Rectal smooth muscle tissue (tissue), 1 donor: ENCODE data around the gene VPS33B.
"Not testable (repeated sequence)": the region's sequence is repeated elsewhere in the genome, so short reads cannot be mapped to it uniquely, and the experiment has no call there.

Experiments used
- H3K27ac ChIP-seq: one replicate; pipeline ENCODE4 v1.7.0; 2013; ENCODE audit warnings: low read depth, low read length, inconsistent platforms
- H3K27me3 ChIP-seq: one replicate; pipeline ENCODE4 v1.7.0; 2013; ENCODE audit warnings: low read length; ENCODE audit not compliant: control insufficient read depth, insufficient read depth
- H3K36me3 ChIP-seq: one replicate; pipeline ENCODE4 v1.7.0; 2013; ENCODE audit warnings: low read length; ENCODE audit not compliant: control insufficient read depth, insufficient read depth
- H3K4me1 ChIP-seq: one replicate; pipeline ENCODE4 v1.7.0; 2013; ENCODE audit warnings: low read length; ENCODE audit not compliant: control insufficient read depth, insufficient read depth
- H3K4me3 ChIP-seq: one replicate; pipeline ENCODE4 v1.7.0; 2013; ENCODE audit warnings: low read length
- H3K9ac ChIP-seq: one replicate; pipeline ENCODE4 v1.7.0; 2013; ENCODE audit warnings: low read length

VPS33B gene

GRCh38 chr15:91021516-91022074, 799 bp downstream of the VPS33B start:
- Histone ChIP-seq H3K4me1 (peaks cover 6% of the 10 kb centered on the region), H3K36me3 (no peaks in the 10 kb centered on the region), H3K4me3 (peak overlapping the region; percentile 87), H3K27me3 (no peaks in the 10 kb centered on the region), H3K27ac (peak overlapping the region; percentile 55), H3K9ac (peak overlapping the region; percentile 43)

GRCh38 chr15:91018158-91018557, 4.2 kb downstream of the VPS33B start:
- Histone ChIP-seq H3K4me3 (no peak overlapping the region), H3K36me3 (peaks cover 3% of the 10 kb centered on the region), H3K27ac (no peak overlapping the region), H3K27me3 (no peaks in the 10 kb centered on the region), H3K9ac (no peak overlapping the region), H3K4me1 (peaks cover 6% of the 10 kb centered on the region)

DNA sequence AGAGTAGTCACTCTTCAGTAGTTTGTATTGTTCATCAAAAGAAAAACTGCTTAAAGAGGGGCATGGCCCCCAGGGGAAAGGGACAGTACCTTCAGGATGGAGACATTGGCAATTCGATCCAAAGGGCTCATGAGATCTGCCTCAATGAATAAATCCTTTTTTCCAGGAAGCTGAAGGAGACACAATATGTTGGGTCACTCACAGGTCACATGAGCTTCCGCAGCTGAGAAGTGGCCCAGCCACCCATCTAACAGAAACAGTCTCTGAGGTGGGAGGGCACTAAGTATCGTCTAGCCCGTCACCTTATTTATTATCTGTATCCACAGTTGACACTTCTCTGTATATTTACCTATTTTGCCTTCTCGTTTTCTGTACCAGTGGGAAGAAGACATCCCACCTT, 4.7 kb downstream of the VPS33B start:
- Histone ChIP-seq H3K4me1 (peaks cover 6% of the 10 kb centered on the region), H3K36me3 (peaks cover 3% of the 10 kb centered on the region), H3K9ac (no peak overlapping the region), H3K27me3 (no peaks in the 10 kb centered on the region), H3K4me3 (no peak overlapping the region), H3K27ac (no peak overlapping the region)

GRCh38 chr15:91013701-91014100, 8.7 kb downstream of the VPS33B start:
- H3K27me3 ChIP-seq, H3K27ac ChIP-seq, H3K4me3 ChIP-seq, H3K9ac ChIP-seq, H3K36me3 ChIP-seq, H3K4me1 ChIP-seq: not testable (repeated sequence)

- Histone ChIP-seq H3K27ac (no peak overlapping the region), H3K4me3 (no peak overlapping the region), H3K4me1 (no peaks in the 10 kb centered on the region), H3K9ac (no peak overlapping the region), H3K36me3 (peaks cover 33% of the 10 kb centered on the region), H3K27me3 (no peaks in the 10 kb centered on the region)
Measured at GRCh38 chr15:91007266-91007665, 15.1 kb downstream of the VPS33B start.

DNA sequence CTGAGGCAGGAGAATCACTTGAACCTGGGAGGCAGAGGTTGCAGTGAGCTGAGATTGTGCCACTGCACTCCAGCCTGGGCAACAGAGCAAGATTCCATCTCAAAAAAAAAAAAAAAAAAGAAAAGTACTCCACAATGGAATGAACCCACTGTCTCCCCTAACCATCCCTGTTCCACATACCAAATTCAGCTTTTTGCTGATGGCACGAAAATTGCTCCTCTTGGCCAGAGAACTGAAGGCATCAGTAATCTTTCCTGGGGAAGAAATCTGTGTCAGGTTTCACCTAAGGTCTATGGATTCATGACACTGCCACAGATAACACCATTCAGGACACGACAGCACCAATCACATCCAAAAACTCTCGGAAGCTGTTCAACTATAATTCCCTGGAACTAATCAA, 21.2 kb downstream of the VPS33B start:
- H3K27me3 ChIP-seq: no peaks in the 10 kb centered on the region
- peaks cover 31% of the 10 kb centered on the region for H3K36me3 ChIP-seq
- no peak overlapping the region for H3K4me3 ChIP-seq
- no peaks in the 10 kb centered on the region for H3K4me1 ChIP-seq
- no peak overlapping the region for H3K27ac ChIP-seq
- H3K9ac ChIP-seq: no peak overlapping the region

DNA sequence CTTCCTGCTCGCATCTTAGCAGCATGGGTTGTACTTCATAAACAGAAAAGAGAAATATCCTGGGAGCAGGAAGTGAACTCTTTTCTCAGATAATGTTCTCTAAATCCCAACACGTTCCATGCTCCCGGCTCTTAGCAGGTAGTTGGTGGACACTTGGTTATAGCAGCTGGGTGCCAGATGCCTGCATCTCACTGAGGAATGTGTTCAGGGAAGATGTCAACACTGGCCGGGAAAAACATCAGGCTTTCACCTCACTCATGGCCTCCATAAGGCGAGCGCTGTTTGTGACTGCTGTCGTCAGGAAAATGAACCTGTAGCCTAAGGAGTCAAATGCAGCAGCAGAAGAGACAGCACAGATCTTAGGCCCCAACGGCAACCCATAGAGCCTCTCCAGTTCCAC, 23.7 kb downstream of the VPS33B start:
- Histone ChIP-seq H3K36me3 (peaks cover 22% of the 10 kb centered on the region), H3K9ac (no peak overlapping the region), H3K4me1 (peaks cover 4% of the 10 kb centered on the region), H3K27ac (no peak overlapping the region), H3K27me3 (no peaks in the 10 kb centered on the region), H3K4me3 (no peak overlapping the region)

DNA sequence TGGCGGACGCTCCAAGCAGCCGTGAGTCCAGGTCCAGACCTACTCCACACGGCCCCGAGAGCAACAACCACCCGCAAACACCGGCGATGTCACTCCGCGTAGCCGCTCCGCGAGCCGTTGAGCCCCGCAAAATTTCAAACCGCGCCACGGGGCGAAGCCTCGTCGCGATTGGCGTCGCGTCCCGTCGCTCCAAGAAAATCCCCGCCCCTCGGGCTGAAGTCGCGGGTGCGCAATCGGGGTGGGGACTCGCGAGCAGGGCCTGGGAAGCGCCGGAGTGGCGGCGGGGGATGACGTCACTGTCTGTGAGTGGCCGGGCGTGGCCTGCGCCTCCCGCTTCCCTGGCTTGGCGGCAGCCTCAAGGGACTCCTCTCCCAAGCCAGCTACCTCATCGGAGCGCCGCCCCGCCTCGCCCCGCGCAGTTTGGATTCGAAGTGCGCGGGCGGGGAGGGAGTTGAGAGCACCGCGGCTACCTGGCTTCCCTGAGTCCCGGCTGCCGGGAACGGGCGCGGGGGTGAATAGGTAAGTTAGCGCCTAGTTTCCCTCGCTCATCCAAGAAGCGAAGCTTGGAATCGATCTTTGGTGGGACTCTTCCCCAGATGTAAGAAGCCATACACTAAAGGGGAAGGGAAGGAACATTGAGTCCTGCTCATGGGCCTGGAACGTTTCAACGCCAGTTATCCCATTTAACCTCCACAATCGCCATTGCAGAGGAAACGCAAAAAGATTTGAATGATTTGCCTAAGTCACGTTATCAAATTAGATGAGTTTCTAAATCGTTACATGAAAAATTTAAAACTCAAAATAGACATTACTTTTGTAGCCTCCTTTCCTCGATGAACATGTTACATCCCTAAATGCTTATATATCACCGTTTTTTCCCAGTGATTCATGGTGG, 27.7 kb downstream of the VPS33B start, which contains the start of gene PRC1:
Gene PRC1, minus strand, starts transcription at position 119 of the 895 bp plus-strand sequence. Its CDS starts 118 bp downstream, at position 1.
- Histone ChIP-seq H3K27me3 (no peaks in the 10 kb centered on the region), H3K27ac (peak within 1 kb of the TSS; percentile 80), H3K9ac (peak within 1 kb of the TSS; percentile 93), H3K4me3 (peak within 1 kb of the TSS; percentile 96), H3K4me1 (peaks cover 4% of the 10 kb centered on the region), H3K36me3 (peaks cover 11% of the 10 kb centered on the region)

GRCh38 chr15:90994059-90994416, 28.4 kb downstream of the VPS33B start:
- H3K36me3 ChIP-seq: peaks cover 9% of the 10 kb centered on the region
- peak overlapping the region; percentile 93 for H3K9ac ChIP-seq
- no peaks in the 10 kb centered on the region for H3K27me3 ChIP-seq
- peak overlapping the region; percentile 68 for H3K27ac ChIP-seq
- peaks cover 4% of the 10 kb centered on the region for H3K4me1 ChIP-seq
- H3K4me3 ChIP-seq: peak overlapping the region; percentile 96

- H3K4me1 ChIP-seq: peaks cover 4% of the 10 kb centered on the region
- H3K27me3 ChIP-seq: no peaks in the 10 kb centered on the region
- H3K9ac ChIP-seq: no peak overlapping the region
- no peak overlapping the region for H3K4me3 ChIP-seq
- no peak overlapping the region for H3K27ac ChIP-seq
- no peaks in the 10 kb centered on the region for H3K36me3 ChIP-seq
Measured at GRCh38 chr15:90991587-90992285, 30.7 kb downstream of the VPS33B start.

DNA sequence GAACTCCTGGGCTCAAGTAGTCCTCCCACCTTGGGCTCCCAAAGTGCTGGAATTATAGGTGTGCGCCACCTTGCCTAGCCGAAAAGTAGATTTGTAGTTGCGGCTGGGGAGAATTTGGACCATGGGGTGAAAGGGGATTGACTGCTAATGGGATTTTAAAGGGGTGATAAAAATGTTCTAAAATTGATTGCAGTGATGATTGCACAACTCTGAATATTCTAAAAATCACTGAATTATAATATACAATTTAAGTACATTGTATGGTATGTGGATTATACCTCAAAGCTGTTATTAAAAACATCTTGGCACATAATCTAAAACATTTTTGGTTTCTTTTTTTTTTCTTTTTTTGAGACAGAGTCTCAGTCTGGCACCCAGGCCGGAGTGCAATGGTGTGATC, 31.9 kb downstream of the VPS33B start:
- peaks cover 4% of the 10 kb centered on the region for H3K4me1 ChIP-seq
- H3K27ac ChIP-seq: no peak overlapping the region
- no peaks in the 10 kb centered on the region for H3K27me3 ChIP-seq
- no peak overlapping the region for H3K9ac ChIP-seq
- H3K4me3 ChIP-seq: no peak overlapping the region
- no peaks in the 10 kb centered on the region for H3K36me3 ChIP-seq

- Histone ChIP-seq H3K4me3 (no peak overlapping the region), H3K27ac (no peak overlapping the region), H3K9ac (no peak overlapping the region), H3K36me3 (no peaks in the 10 kb centered on the region), H3K27me3 (no peaks in the 10 kb centered on the region), H3K4me1 (no peaks in the 10 kb centered on the region)
Measured at GRCh38 chr15:90989040-90989768, 33.2 kb downstream of the VPS33B start.
